LNCAP (cell line): Measurements from ENCODE around the gene LYPD6B.

Experiments used
- CTCF ChIP-seq: fragments of 450-650 bp; IDR thresholded peaks from 2 replicates; pipeline ENCODE4 v1.5.1; 2017; ENCODE audit warnings: mild to moderate bottlenecking

Gene LYPD6B

GRCh38 chr2:149023091-149023490 lies 15.4 kb upstream of the LYPD6B start:
- no peak for TF ChIP-seq CTCF

DNA sequence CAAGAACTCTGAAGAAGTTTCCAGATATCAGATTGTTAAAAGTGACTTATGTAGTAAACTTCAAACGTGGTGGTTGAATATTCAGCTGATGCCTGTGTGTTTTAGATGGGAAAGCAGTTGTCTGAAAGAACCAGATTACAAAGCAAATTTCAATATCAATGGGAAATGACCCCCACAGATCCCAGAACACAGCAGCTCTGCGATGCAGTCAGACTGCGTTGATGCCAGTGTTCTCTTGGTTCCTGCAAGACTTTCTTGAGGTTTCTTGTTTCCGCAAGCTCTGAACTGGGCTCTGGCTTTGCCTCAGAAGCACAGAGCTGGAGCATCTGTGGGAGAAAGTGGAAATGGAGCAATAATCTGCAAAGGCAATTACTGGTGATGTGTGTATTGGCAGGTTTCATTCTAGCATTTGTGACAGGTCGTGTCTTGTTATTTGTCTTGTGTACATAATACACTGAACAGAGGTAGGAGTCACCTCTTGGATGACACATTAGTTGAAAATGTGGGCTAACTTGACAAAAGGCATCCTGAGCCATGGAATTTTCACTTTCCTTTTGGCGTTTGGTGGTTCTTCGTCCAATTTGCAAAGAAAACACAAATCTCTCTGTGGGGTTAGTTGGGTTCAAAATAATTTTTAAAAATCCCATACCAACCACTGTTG lies 10.8 kb upstream of the LYPD6B start:
- no peak for TF ChIP-seq CTCF

- no peak for TF ChIP-seq CTCF
These were observed 10.1 kb upstream of the LYPD6B start for GRCh38 chr2:149028377-149028776.

GRCh38 chr2:149028891-149029290 lies 9.6 kb upstream of the LYPD6B start:
- TF ChIP-seq CTCF, result no peak

DNA sequence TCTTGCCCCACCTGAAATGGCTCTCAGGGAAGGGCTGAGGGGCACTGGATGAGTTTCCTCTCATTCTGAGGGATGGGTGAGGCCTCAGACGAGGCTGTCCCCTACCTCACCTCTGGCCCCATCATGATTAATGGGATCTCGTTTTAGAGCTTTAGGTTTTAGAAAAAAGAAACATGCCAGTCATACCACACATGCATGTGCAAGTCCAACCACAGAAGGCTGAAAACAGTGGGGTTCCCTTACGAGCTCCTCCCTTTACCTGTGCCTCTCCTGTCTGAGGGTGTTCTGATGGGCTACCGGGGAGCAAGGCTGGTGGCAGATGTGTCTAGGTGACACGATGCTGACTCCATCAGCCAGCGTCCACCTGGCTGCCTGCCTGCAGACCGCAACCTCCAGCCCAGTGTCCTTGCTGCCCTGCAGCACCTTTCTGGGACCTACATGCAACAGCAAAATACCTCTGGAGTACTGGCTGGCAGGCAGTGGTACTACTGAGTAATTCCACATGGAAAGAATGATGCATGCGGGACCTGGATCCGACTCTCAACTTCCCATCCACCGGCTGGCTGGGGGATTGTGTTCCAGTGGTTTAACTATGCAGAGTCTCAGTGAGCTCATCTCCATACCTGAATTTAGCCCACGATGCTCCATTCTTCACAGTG lies 9.1 kb upstream of the LYPD6B start:
- TF ChIP-seq CTCF, result no peak

- TF ChIP-seq CTCF, result no peak
These were observed 7.1 kb upstream of the LYPD6B start for GRCh38 chr2:149031396-149031795.

DNA sequence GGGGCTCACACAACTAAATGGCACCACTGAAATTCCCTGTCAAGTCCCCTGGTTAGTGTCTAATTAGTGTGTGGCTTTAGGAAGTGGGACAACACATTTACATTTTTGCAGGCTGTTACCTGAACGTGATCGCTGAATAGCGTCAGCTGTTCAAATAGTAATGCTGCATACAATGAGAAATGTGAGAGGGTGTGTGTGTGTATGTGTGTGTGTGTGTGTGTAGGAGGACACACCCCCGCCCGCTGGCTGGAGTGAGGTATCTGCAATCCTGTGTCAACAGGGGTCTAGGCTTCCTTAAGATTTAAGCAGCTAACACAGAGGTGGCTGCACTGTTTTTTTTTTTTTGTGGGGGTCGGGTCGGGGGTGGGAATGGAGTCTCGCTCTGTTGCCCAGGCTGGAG lies 4.8 kb upstream of the LYPD6B start:
- TF ChIP-seq CTCF, result no peak
